Thyroid gland (tissue), 4 donors: ENCODE data around the gene RIT2. TPM values are rescaled to one million over a fixed set of nuclear protein-coding genes. Genes with fewer than 3 reads are reported as not detected.

Source experiments
- DNase-seq, 2 donors: peaks; one replicate each; pipeline ENCODE4 v3.0.0-alpha.2; 2019
- H3K27ac ChIP-seq, 3 donors: fragments of 200-600 bp; sonication (generic); 1 replicate in 2 of 3; 2 replicates in 1 of 3; pipeline ENCODE4 v1.5.1; 2016 to 2019; ENCODE audit warnings: mild to moderate bottlenecking in 1 of 3, moderate library complexity in 1 of 3
- H3K27me3 ChIP-seq: fragments of 200-600 bp; sonication (generic); one replicate; pipeline ENCODE4 v1.5.1; 2019
- H3K36me3 ChIP-seq, 2 donors: fragments of 200-600 bp; sonication (generic); one replicate each; pipeline ENCODE4 v1.5.1; 2016 to 2019
- H3K4me1 ChIP-seq, 2 donors: fragments of 200-600 bp; sonication (generic); one replicate each; pipeline ENCODE4 v1.5.1; 2017 to 2019
- H3K4me3 ChIP-seq, 3 donors: fragments of 200-600 bp; sonication (generic); replicated peaks in 1 of 3; 1 replicate in 2 of 3; 2 replicates in 1 of 3; pipeline ENCODE4 v1.5.1; 2016; ENCODE audit warnings: mild to moderate bottlenecking in 1 of 3
- H3K9me3 ChIP-seq: fragments of 200-600 bp; sonication (generic); one replicate; pipeline ENCODE4 v1.5.1; 2017
- POLR2A ChIP-seq, 2 donors: fragments of 450-650 bp; IDR thresholded peaks; one replicate each; pipeline ENCODE4 v1.6.1; 2017; ENCODE audit warnings: antibody characterized with exemption in 2 of 2, mild to moderate bottlenecking in 2 of 2, moderate library complexity in 1 of 2
- WGBS, 2 donors: methylation state at CpG; one replicate each; pipeline ENCODE4 v1.1.5; 2017; 5-methylcytosine and 5-hydroxymethylcytosine counted together
- intact Hi-C: fragments of 100-400 bp; cut with DNase I; formaldehyde crosslinking; loops from one replicate; pipeline ENCODE4 v1.15.1; 2023
- total RNA-seq, 4 donors: library from RNA; depleted of rRNA; stranded (reverse); fragments of >200 nt; gene quantifications; one replicate each; pipeline ENCODE4 v1.2.3, GENCODE V29; 2016
- TF ChIP-seq, protein P1 (sequence below), 6 experiments: fragments of 200-600 bp in 3 of 6; fragments of 450-650 bp in 3 of 6; sonication (generic) in 3 of 6; IDR thresholded peaks; one replicate each; pipeline ENCODE4 v1.5.1; 2016 to 2019; ENCODE audit warnings: antibody characterized with exemption in 6 of 6, mild to moderate bottlenecking in 2 of 6, inconsistent platforms in 1 of 6, moderate library complexity in 1 of 6

The RIT2 gene
- total RNA-seq, 4 donors from 2014 or later = not detected

- H3K27ac ChIP-seq = no peak overlapping the region
- intact Hi-C loops = no loop called here
- H3K4me1 ChIP-seq = no peaks in the 10 kb centered on the region
- H3K36me3 ChIP-seq = no peaks in the 10 kb centered on the region
- H3K27me3 ChIP-seq = no peaks in the 10 kb centered on the region
- DNase-seq = no peak
- H3K9me3 ChIP-seq = no peaks in the 10 kb centered on the region
- 65 to 78% methylated on average over 1 of the region's 1 CpG for WGBS, 2 donors
- no peak overlapping the region for H3K4me3 ChIP-seq
- no peak for TF ChIP-seq POLR2A (IDR thresholded peaks at IDR 0.05)
- TF ChIP-seq, protein P1, sequence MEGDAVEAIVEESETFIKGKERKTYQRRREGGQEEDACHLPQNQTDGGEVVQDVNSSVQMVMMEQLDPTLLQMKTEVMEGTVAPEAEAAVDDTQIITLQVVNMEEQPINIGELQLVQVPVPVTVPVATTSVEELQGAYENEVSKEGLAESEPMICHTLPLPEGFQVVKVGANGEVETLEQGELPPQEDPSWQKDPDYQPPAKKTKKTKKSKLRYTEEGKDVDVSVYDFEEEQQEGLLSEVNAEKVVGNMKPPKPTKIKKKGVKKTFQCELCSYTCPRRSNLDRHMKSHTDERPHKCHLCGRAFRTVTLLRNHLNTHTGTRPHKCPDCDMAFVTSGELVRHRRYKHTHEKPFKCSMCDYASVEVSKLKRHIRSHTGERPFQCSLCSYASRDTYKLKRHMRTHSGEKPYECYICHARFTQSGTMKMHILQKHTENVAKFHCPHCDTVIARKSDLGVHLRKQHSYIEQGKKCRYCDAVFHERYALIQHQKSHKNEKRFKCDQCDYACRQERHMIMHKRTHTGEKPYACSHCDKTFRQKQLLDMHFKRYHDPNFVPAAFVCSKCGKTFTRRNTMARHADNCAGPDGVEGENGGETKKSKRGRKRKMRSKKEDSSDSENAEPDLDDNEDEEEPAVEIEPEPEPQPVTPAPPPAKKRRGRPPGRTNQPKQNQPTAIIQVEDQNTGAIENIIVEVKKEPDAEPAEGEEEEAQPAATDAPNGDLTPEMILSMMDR (IDR thresholded peaks at IDR 0.05) = no peak
These were observed 208.7 kb downstream of the RIT2 start for GRCh38 chr18:42906761-42907160.

- TF ChIP-seq POLR2A (IDR thresholded peaks at IDR 0.05) = no peak
- H3K9me3 ChIP-seq = no peaks in the 10 kb centered on the region
- 86 to 98% methylated on average over 1 of the region's 1 CpG for WGBS, 2 donors
- no peak overlapping the region for H3K4me3 ChIP-seq
- no peaks in the 10 kb centered on the region for H3K36me3 ChIP-seq
- no peak for DNase-seq
- H3K27me3 ChIP-seq = no peaks in the 10 kb centered on the region
- intact Hi-C loops = no loop called here
- no peaks in the 10 kb centered on the region for H3K4me1 ChIP-seq
- no peak overlapping the region for H3K27ac ChIP-seq
These were observed 214.3 kb downstream of the RIT2 start for GRCh38 chr18:42901161-42901560.

- Histone ChIP-seq H3K36me3 (no peaks in the 10 kb centered on the region), H3K27me3 (no peaks in the 10 kb centered on the region), H3K9me3 (no peaks in the 10 kb centered on the region), H3K4me1 (no peaks in the 10 kb centered on the region), H3K4me3 (no peak overlapping the region), H3K27ac (no peak overlapping the region)
- intact Hi-C loops = no loop called here
- DNase-seq = no peak
- WGBS, 2 donors = 86 to 89% methylated on average over 2 of the region's 2 CpGs
- TF ChIP-seq POLR2A (IDR thresholded peaks at IDR 0.05) = no peak
- TF ChIP-seq, protein P1 (IDR thresholded peaks at IDR 0.05) = no peak
These were observed 221.5 kb downstream of the RIT2 start for GRCh38 chr18:42893977-42894376.

GRCh38 chr18:42892181-42892580, 223.3 kb downstream of the RIT2 start:
- H3K27me3 ChIP-seq = no peaks in the 10 kb centered on the region
- H3K4me3 ChIP-seq = no peak overlapping the region
- intact Hi-C loops = no loop called here
- TF ChIP-seq, protein P1 (IDR thresholded peaks at IDR 0.05) = no peak
- TF ChIP-seq POLR2A (IDR thresholded peaks at IDR 0.05) = no peak
- H3K27ac ChIP-seq = no peak overlapping the region
- no peaks in the 10 kb centered on the region for H3K36me3 ChIP-seq
- no peak for DNase-seq
- H3K4me1 ChIP-seq = no peaks in the 10 kb centered on the region
- no peaks in the 10 kb centered on the region for H3K9me3 ChIP-seq
- WGBS, 2 donors = 0 to 84% methylated on average over 1 of the region's 1 CpG

DNA sequence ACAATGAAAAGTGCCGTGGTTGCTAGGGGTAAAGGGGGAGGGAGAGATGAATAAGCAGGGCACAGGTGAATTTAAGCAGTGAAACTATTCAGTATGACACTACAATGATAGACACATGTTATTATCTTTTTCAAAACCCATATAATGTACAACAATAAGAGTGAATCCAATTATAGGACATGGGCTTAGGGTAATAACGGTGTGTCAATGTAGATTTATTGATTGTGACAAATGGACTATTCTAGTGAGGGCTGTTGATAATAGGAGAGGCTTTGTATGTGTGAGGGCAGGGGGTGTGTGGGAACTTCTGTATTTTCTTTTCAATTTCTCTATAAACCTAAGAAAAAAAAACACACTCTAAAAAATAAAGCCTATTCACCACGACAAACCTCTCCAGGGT, 223.8 kb downstream of the RIT2 start:
- Histone ChIP-seq H3K9me3 (no peaks in the 10 kb centered on the region), H3K4me1 (no peaks in the 10 kb centered on the region), H3K36me3 (no peaks in the 10 kb centered on the region), H3K4me3 (no peak overlapping the region), H3K27me3 (no peaks in the 10 kb centered on the region), H3K27ac (no peak overlapping the region)
- 70 to 80% methylated on average over 3 of the region's 3 CpGs for WGBS, 2 donors
- TF ChIP-seq, protein P1 (IDR thresholded peaks at IDR 0.05) = no peak
- TF ChIP-seq POLR2A (IDR thresholded peaks at IDR 0.05) = no peak
- no peak for DNase-seq
- intact Hi-C loops = no loop called here

DNA sequence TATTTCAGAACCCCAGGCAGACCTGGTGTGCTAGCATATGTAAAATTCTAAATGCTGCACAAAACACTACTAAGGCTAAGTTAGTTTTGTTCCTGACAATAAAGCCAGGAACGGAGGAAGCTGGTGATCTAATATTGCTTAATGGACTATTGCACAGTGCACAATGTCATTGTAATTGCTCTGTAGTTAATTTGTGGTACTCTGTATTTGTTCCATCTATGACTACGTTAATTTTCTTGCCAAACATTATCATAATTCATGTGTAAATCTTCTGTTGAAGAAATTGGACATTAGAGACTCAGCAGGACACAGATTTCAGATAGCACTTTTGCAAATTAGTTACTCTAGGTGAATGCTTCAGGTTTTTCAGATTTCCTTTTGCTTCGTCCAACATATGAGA, 232.3 kb downstream of the RIT2 start:
- no peak for TF ChIP-seq POLR2A (IDR thresholded peaks at IDR 0.05)
- TF ChIP-seq, protein P1 (IDR thresholded peaks at IDR 0.05) = no peak
- no peak for DNase-seq

More for the DNA sequence above, 232.3 kb downstream of the RIT2 start:
- no peaks in the 10 kb centered on the region for H3K36me3 ChIP-seq
- H3K27ac ChIP-seq = no peak overlapping the region
- intact Hi-C loops = no loop called here
- no peaks in the 10 kb centered on the region for H3K27me3 ChIP-seq
- WGBS, 2 donors = 68 to 85% methylated on average over 3 of the region's 3 CpGs
- H3K9me3 ChIP-seq = no peaks in the 10 kb centered on the region
- no peak overlapping the region for H3K4me3 ChIP-seq
- H3K4me1 ChIP-seq = no peaks in the 10 kb centered on the region
